Measurements from ENCODE around the gene CCDC192. TPM values are rescaled to one million over a fixed set of nuclear protein-coding genes. Genes with fewer than 3 reads are reported as not detected.

The CCDC192 gene
- total RNA-seq, 4 donors from 2014 or later = not detected

DNA sequence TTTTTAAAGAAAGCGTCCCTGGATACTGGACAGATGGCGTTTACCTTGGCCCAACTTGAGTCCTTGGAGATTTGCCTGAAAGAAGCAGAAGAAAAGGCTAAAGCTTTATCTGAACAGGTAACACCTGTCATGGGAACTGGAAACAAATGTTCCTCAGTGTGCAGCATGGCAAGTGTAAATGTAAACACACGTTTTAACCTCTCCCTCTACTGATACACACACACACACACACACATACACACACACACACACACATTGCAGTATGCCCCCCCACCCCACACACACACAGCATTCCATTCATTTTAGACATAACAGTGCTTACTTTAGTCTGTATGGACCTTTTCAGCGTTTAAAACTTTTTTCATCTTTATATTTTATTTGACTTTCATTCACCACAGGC lies 51.1 kb downstream of the CCDC192 start:
- intact Hi-C loops (cut with DNase I; ENCODE audit: low total_unique reads) = loop anchor here (10.0 kb wide), 1 partner anchor 331 kb away; the partner anchor contains the start of gene SLC12A2
- Histone ChIP-seq H3K9me3 (no peaks in the 10 kb centered on the region), H3K36me3 (no peaks in the 10 kb centered on the region), H3K27ac (peak overlapping the region in 1 of 4 donors; percentile 27), H3K27me3 (no peaks in the 10 kb centered on the region), H3K4me3 (no peak overlapping the region), H3K4me1 (peaks cover 0 to 29% (median 17%) of the 10 kb centered on the region in 4 donors)
- WGBS, 2 donors (ENCODE audit: low coverage in 1 of 2) = 29 to 32% methylated on average over 4 of the region's 4 CpGs
- DNase-seq = no peak
- TF ChIP-seq POLR2A (IDR thresholded peaks at IDR 0.05) = no peak
- TF ChIP-seq POLR2AphosphoS5 (IDR thresholded peaks at IDR 0.05) = peak in 1 of 3 donors; percentile 29
- TF ChIP-seq, protein P1, sequence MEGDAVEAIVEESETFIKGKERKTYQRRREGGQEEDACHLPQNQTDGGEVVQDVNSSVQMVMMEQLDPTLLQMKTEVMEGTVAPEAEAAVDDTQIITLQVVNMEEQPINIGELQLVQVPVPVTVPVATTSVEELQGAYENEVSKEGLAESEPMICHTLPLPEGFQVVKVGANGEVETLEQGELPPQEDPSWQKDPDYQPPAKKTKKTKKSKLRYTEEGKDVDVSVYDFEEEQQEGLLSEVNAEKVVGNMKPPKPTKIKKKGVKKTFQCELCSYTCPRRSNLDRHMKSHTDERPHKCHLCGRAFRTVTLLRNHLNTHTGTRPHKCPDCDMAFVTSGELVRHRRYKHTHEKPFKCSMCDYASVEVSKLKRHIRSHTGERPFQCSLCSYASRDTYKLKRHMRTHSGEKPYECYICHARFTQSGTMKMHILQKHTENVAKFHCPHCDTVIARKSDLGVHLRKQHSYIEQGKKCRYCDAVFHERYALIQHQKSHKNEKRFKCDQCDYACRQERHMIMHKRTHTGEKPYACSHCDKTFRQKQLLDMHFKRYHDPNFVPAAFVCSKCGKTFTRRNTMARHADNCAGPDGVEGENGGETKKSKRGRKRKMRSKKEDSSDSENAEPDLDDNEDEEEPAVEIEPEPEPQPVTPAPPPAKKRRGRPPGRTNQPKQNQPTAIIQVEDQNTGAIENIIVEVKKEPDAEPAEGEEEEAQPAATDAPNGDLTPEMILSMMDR (IDR thresholded peaks at IDR 0.05) = no peak
- no peak for TF ChIP-seq EP300 (IDR thresholded peaks at IDR 0.05; ENCODE audit: low read depth)
- in situ Hi-C loops (cut with MboI; ENCODE audit: low pct_ligation_motif_present in 1 of 4, low pct_unique_long_range_greater_than_20kb in 1 of 4, low sequenced_read_pairs in 3 of 4) = loop anchor here in 2 of 4 donors (10.0 to 25.0 kb wide), 2 partner anchors 433 to 451 kb away; no protein-coding TSS in a partner anchor

DNA sequence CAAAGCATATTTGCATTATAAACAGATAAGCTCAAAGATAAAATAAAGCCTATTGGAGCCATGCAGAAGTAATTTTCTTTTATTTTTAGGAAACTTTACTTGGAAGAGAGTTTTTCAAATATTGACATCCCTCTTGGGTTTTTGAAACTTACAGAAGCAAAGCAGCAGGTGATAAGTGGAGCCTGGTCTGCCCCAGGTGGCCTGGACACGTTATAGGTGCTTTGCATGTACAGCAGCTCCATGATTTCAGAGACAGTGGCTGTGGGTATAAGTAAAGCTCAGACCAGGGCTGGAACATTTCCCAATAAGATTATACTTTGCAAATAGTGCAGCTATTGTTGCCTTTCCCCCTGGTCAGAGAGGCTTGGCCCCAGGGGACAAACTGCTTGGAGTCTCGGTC lies 51.5 kb downstream of the CCDC192 start:
- H3K4me1 ChIP-seq = peaks cover 0 to 33% (median 19%) of the 10 kb centered on the region in 4 donors
- no peaks in the 10 kb centered on the region for H3K27me3 ChIP-seq
- no peaks in the 10 kb centered on the region for H3K9me3 ChIP-seq
- TF ChIP-seq POLR2A (IDR thresholded peaks at IDR 0.05) = no peak
- no peak for TF ChIP-seq POLR2AphosphoS5 (IDR thresholded peaks at IDR 0.05)
- TF ChIP-seq, protein P1 (IDR thresholded peaks at IDR 0.05) = no peak
- no peak for TF ChIP-seq EP300 (IDR thresholded peaks at IDR 0.05; ENCODE audit: low read depth)
- in situ Hi-C loops (cut with MboI; ENCODE audit: low pct_ligation_motif_present in 1 of 4, low pct_unique_long_range_greater_than_20kb in 1 of 4, low sequenced_read_pairs in 3 of 4) = loop anchor here in 2 of 4 donors (10.0 to 25.0 kb wide), 2 partner anchors 433 to 450 kb away; no protein-coding TSS in a partner anchor
- no peak for DNase-seq
- peak overlapping the region in 1 of 4 donors; percentile 27 for H3K27ac ChIP-seq
- intact Hi-C loops (cut with DNase I; ENCODE audit: low total_unique reads) = loop anchor here (10.0 kb wide), 1 partner anchor 330 kb away; the partner anchor contains the start of gene SLC12A2
- 24 to 44% methylated on average over 2 of the region's 2 CpGs for WGBS, 2 donors (ENCODE audit: low coverage in 1 of 2)
- H3K4me3 ChIP-seq = no peak overlapping the region
- no peaks in the 10 kb centered on the region for H3K36me3 ChIP-seq

DNA sequence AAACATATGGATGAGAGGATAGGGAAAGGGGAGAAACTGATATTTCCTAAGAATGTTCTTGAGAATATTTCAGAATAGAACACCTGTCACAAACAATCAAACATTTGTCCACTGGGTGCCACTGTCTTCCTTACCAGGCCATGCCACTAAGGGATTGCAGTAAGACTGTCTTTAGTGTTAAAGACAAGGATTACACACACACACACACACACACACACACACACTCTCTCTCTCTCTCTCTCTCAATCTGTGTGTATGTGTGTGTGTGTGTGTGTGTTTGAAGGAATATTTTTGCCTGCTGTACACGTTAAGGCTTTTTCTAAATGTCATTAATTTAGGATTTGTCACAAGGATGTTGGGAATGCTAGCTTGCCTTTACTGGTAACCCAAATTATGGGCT lies 54.4 kb downstream of the CCDC192 start:
- 23 to 25% methylated on average over 1 of the region's 1 CpG for WGBS, 2 donors (ENCODE audit: low coverage in 1 of 2)
- no peaks in the 10 kb centered on the region for H3K36me3 ChIP-seq
- H3K9me3 ChIP-seq = no peaks in the 10 kb centered on the region
- intact Hi-C loops (cut with DNase I; ENCODE audit: low total_unique reads) = loop anchor here (10.0 kb wide), 1 partner anchor 327 kb away; the partner anchor contains the start of gene SLC12A2
- H3K27ac ChIP-seq = peak overlapping the region in 3 of 4 donors; percentile 51 to 69 (median 57)
- H3K27me3 ChIP-seq = no peaks in the 10 kb centered on the region
- peaks cover 0 to 41% (median 22%) of the 10 kb centered on the region in 4 donors for H3K4me1 ChIP-seq
- TF ChIP-seq POLR2AphosphoS5 (IDR thresholded peaks at IDR 0.05) = no peak
- TF ChIP-seq, protein P1 (IDR thresholded peaks at IDR 0.05) = peak; percentile 32 to 69 (median 48)
- DNase-seq = peak; percentile 39
- in situ Hi-C loops (cut with MboI; ENCODE audit: low pct_ligation_motif_present in 1 of 4, low pct_unique_long_range_greater_than_20kb in 1 of 4, low sequenced_read_pairs in 3 of 4) = loop anchor here in 2 of 4 donors (10.0 to 25.0 kb wide), 2 partner anchors 430 to 447 kb away; no protein-coding TSS in a partner anchor
- H3K4me3 ChIP-seq = no peak overlapping the region

DNA sequence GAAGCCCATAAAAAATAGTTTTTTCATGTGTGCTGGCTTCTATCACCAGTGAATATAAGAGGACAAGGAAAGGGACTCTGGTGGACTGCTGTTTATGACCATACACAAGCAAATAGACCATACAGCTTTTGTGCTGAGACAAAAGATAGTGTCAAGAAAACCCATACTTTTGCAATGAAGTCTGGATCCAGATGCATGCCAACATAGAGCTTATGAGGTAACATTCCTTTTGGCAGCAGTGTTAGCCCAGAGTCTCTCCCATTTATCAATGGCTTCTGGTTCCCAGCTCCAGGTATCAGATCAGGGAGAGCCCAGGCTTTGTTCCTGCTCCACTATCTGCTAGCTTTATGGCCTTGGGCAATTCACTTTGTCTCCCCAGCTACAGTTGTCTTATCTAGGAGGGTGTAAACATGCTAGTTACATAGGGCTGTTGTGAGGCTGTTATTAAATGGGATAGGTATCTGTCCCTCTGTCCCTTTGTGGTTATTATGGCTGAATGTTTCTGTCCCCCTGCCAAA lies 55.6 kb downstream of the CCDC192 start:
- intact Hi-C loops (cut with DNase I; ENCODE audit: low total_unique reads) = loop anchor here (10.0 kb wide), 1 partner anchor 326 kb away; the partner anchor contains the start of gene SLC12A2
- Histone ChIP-seq H3K27me3 (no peaks in the 10 kb centered on the region), H3K9me3 (no peaks in the 10 kb centered on the region), H3K4me1 (peaks cover 0 to 43% (median 22%) of the 10 kb centered on the region in 4 donors), H3K4me3 (no peak overlapping the region), H3K36me3 (no peaks in the 10 kb centered on the region), H3K27ac (peak overlapping the region; percentile 26 to 69 (median 54))
- DNase-seq = peak; percentile 36
- in situ Hi-C loops (cut with MboI; ENCODE audit: low pct_ligation_motif_present in 1 of 4, low pct_unique_long_range_greater_than_20kb in 1 of 4, low sequenced_read_pairs in 3 of 4) = loop anchor here in 2 of 4 donors (10.0 to 25.0 kb wide), 2 partner anchors 428 to 446 kb away; no protein-coding TSS in a partner anchor
- TF ChIP-seq, protein P1 (IDR thresholded peaks at IDR 0.05) = no peak
- TF ChIP-seq EP300 (IDR thresholded peaks at IDR 0.05; ENCODE audit: low read depth) = no peak
- TF ChIP-seq POLR2A (IDR thresholded peaks at IDR 0.05) = no peak
- no peak for TF ChIP-seq POLR2AphosphoS5 (IDR thresholded peaks at IDR 0.05)

Data from transverse colon (tissue), 4 donors.